Measurements from ENCODE around the gene TFPI. TPM values are rescaled to one million over a fixed set of nuclear protein-coding genes. Genes with fewer than 3 reads are reported as not detected.

Gene TFPI
- total and polyA plus RNA-seq, 11 donors = 13.5 to 63.7 (median 24.6) TPM

- Histone ChIP-seq H3K4me3 (peak overlapping the region in 10 of 12 donors; percentile 5 to 64 (median 55)), H3K4me1 (peaks cover 0 to 62% (median 13%) of the 10 kb centered on the region in 12 donors), H3K9me3 (no peaks in the 10 kb centered on the region), H3K27me3 (no peaks in the 10 kb centered on the region), H3K27ac (peak overlapping the region; percentile 2 to 80 (median 40)), H3K36me3 (no peaks in the 10 kb centered on the region)
- TF ChIP-seq CTCF (IDR thresholded peaks at IDR 0.05) = no peak
- TF ChIP-seq POLR2A (IDR thresholded peaks at IDR 0.05) = no peak
- WGBS, 4 donors = 57 to 64% (median 61%) methylated on average over 3 of the region's 3 CpGs
- DNase-seq (no peak), ATAC-seq (no peak)
- intact Hi-C loops (cut with DNase I) = no loop called here
These were observed 4.2 kb downstream of the TFPI start for GRCh38 chr2:187549951-187550555.

- Histone ChIP-seq H3K27ac (peak overlapping the region; percentile 2 to 80 (median 50)), H3K36me3 (no peaks in the 10 kb centered on the region), H3K4me3 (peak overlapping the region in 5 of 12 donors; percentile 55 to 64 (median 61)), H3K4me1 (peaks cover 0 to 70% (median 9%) of the 10 kb centered on the region in 12 donors), H3K9me3 (no peaks in the 10 kb centered on the region), H3K27me3 (no peaks in the 10 kb centered on the region)
- intact Hi-C loops (cut with DNase I) = no loop called here
- TF ChIP-seq CTCF (IDR thresholded peaks at IDR 0.05) (no peak), POLR2A (IDR thresholded peaks at IDR 0.05) (no peak)
- no peak for ATAC-seq
- no peak for DNase-seq
These were observed 5.0 kb downstream of the TFPI start for GRCh38 chr2:187549193-187549592.

GRCh38 chr2:187548656-187549055, 5.6 kb downstream of the TFPI start:
- no peak for ATAC-seq
- peak overlapping the region in 2 of 12 donors; percentile 61 to 63 for H3K4me3 ChIP-seq

More at GRCh38 chr2:187548656-187549055, 5.6 kb downstream of the TFPI start:
- DNase-seq = no peak
- Histone ChIP-seq H3K27ac (peak overlapping the region; percentile 7 to 80 (median 50)), H3K36me3 (no peaks in the 10 kb centered on the region), H3K4me1 (peaks cover 0 to 70% (median 11%) of the 10 kb centered on the region in 12 donors), H3K9me3 (no peaks in the 10 kb centered on the region), H3K27me3 (no peaks in the 10 kb centered on the region)
- no peak for TF ChIP-seq CTCF (IDR thresholded peaks at IDR 0.05)
- TF ChIP-seq POLR2A (IDR thresholded peaks at IDR 0.05) = no peak
- intact Hi-C loops (cut with DNase I) = no loop called here

Measured in heart left ventricle (tissue), 16 donors.